ENCODE results near the gene LANCL2.

The LANCL2 gene

GRCh38 chr7:55381696-55382095 is 16.6 kb downstream of the LANCL2 start:
- in situ Hi-C loops (cut with HindIII; ENCODE audit: low sequenced_read_pairs) = no loop called here
- TF ChIP-seq, protein P1, sequence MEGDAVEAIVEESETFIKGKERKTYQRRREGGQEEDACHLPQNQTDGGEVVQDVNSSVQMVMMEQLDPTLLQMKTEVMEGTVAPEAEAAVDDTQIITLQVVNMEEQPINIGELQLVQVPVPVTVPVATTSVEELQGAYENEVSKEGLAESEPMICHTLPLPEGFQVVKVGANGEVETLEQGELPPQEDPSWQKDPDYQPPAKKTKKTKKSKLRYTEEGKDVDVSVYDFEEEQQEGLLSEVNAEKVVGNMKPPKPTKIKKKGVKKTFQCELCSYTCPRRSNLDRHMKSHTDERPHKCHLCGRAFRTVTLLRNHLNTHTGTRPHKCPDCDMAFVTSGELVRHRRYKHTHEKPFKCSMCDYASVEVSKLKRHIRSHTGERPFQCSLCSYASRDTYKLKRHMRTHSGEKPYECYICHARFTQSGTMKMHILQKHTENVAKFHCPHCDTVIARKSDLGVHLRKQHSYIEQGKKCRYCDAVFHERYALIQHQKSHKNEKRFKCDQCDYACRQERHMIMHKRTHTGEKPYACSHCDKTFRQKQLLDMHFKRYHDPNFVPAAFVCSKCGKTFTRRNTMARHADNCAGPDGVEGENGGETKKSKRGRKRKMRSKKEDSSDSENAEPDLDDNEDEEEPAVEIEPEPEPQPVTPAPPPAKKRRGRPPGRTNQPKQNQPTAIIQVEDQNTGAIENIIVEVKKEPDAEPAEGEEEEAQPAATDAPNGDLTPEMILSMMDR (IDR thresholded peaks at IDR 0.05; ENCODE audit: low read depth, low read length, missing control alignments) = no peak
- no peak for DNase-seq (ENCODE audit: low read depth)
- no peak overlapping the region for H3K4me3 ChIP-seq (ENCODE audit: low read depth, low read length)

GRCh38 chr7:55382251-55382650 is 17.1 kb downstream of the LANCL2 start:
- DNase-seq (ENCODE audit: low read depth) = no peak
- in situ Hi-C loops (cut with HindIII; ENCODE audit: low sequenced_read_pairs) = no loop called here
- no peak overlapping the region for H3K4me3 ChIP-seq (ENCODE audit: low read depth, low read length)
- TF ChIP-seq, protein P1 (IDR thresholded peaks at IDR 0.05; ENCODE audit: low read depth, low read length, missing control alignments) = no peak

DNA sequence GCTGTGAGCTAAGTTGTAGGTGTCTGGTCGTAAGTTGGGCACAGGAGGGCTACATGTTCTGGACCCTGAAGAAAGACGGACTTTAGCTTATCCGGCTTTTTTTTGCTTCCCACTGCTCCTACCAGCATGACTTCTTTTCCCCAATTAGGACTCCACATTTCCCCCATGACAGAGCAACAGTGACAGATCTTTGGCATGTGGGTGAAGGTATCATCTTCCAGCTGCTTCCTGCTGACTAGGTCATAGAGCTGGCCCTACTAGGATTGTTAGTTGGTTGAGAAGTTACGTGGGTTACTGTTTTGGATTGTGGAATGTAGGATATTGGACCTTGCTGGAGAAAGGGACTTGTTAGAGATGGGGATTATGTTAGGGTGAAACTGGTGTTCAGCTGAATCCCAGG is 21.4 kb downstream of the LANCL2 start:
- no peak overlapping the region for H3K4me3 ChIP-seq (ENCODE audit: low read depth, low read length)
- in situ Hi-C loops (cut with HindIII; ENCODE audit: low sequenced_read_pairs) = no loop called here
- DNase-seq (ENCODE audit: low read depth) = no peak
- TF ChIP-seq, protein P1 (IDR thresholded peaks at IDR 0.05; ENCODE audit: low read depth, low read length, missing control alignments) = no peak

DNA sequence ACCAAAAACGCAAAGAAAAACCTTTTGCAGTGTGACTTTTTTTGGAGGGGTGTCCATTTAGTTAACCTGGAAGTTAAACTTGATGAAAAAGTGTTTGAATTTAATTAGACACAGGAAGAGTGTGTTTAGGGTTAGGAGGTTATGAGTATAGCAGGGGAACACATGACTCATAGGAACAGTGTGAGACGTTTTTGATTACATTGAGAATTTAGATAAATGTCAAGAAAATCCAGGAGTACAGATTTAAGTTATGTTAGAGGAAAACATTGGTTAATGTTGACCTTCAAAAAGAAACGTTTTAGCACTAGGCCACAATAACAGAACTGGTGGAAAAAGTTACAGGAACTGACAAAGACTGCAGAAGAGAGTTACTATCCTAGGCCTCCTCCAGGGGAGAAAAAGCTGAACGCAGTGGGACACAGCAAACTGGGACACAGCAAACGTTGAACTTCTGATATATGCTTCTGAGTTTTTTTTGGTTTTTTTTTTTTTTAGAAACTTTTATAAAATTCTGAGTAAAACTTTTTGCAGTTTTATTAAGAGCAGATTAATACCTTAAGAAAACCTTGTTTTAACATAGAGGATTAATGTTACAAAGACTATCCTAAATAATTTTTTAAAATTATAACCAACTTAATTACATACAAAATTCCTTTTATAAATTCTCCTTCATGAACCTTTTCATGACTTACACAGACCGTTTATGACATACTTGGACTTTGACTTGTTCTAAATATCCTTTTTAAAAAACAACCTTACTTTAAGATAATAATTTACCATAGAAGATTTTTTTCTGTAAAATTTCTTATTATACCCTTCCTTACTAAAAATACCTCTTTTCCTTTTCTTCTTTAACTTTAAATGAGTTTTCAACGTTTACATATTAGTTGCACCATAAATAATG is 22.2 kb downstream of the LANCL2 start:
- TF ChIP-seq, protein P1 (IDR thresholded peaks at IDR 0.05; ENCODE audit: low read depth, low read length, missing control alignments) = no peak
- no peak overlapping the region for H3K4me3 ChIP-seq (ENCODE audit: low read depth, low read length)
- no peak for DNase-seq (ENCODE audit: low read depth)
- in situ Hi-C loops (cut with HindIII; ENCODE audit: low sequenced_read_pairs) = no loop called here

GRCh38 chr7:55396233-55396785 is 31.2 kb downstream of the LANCL2 start:
- no peak overlapping the region for H3K4me3 ChIP-seq (ENCODE audit: low read depth, low read length)
- in situ Hi-C loops (cut with HindIII; ENCODE audit: low sequenced_read_pairs) = no loop called here
- TF ChIP-seq, protein P1 (IDR thresholded peaks at IDR 0.05; ENCODE audit: low read depth, low read length, missing control alignments) = no peak
- DNase-seq (ENCODE audit: low read depth) = no peak

DNA sequence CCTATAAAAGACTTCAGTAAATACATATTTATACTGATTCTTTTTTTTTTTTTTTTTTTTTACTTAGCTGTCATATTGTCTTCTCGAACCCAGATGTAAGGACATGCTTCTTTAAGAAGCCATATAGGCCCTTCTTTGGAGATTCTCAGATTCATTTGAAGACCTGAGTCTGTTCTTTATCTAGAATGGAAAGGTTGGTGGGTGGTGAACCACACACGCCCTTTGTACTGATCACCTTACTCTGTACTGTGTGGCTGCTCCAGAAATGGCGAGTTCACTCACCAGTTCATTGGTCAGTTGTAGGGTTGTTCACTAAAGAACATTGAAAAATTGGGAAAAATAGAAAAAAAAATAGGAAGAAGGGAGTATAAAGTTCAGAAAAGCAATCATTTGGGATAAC is 32.5 kb downstream of the LANCL2 start:
- DNase-seq (ENCODE audit: low read depth) = no peak
- in situ Hi-C loops (cut with HindIII; ENCODE audit: low sequenced_read_pairs) = no loop called here
- H3K4me3 ChIP-seq (ENCODE audit: low read depth, low read length) = no peak overlapping the region
- TF ChIP-seq, protein P1 (IDR thresholded peaks at IDR 0.05; ENCODE audit: low read depth, low read length, missing control alignments) = no peak
